H9 (cell line): ENCODE measurements around the gene SLC25A53. TPM values are rescaled to one million over a fixed set of nuclear protein-coding genes. Genes with fewer than 3 reads are reported as not detected.
"Not testable (repeated sequence)": the region's sequence is repeated elsewhere in the genome, so short reads cannot be mapped to it uniquely, and the experiment has no call there.

Source experiments
- DNase-seq: peaks from one replicate; pipeline ENCODE4 v3.0.0-alpha.2; 2017
- H2AFZ ChIP-seq: one replicate; pipeline ENCODE4 v1.6.1; 2013; ENCODE audit warnings: mild to moderate bottlenecking, low read length, control low read depth, moderate library complexity
- H2AK5ac ChIP-seq: 2 replicates; pipeline ENCODE4 v1.6.1; 2013; ENCODE audit warnings: low read length, control low read depth, mixed read lengths; ENCODE audit not compliant: insufficient read length
- H2BK120ac ChIP-seq: one replicate; pipeline ENCODE4 v1.6.1; 2013; ENCODE audit warnings: low read depth, mild to moderate bottlenecking, low read length, control low read depth, inconsistent platforms; ENCODE audit not compliant: poor library complexity, severe bottlenecking
- H2BK12ac ChIP-seq: 2 replicates; pipeline ENCODE4 v1.6.1; 2013; ENCODE audit warnings: low read length, control low read depth, mixed read lengths, low read depth; ENCODE audit not compliant: insufficient read length
- H2BK15ac ChIP-seq: 2 replicates; pipeline ENCODE4 v1.6.1; 2013; ENCODE audit warnings: low read depth, low read length, control low read depth
- H2BK20ac ChIP-seq: one replicate; pipeline ENCODE4 v1.6.1; 2013; ENCODE audit warnings: low read depth, mild to moderate bottlenecking, low read length, control low read depth, inconsistent platforms; ENCODE audit not compliant: poor library complexity, severe bottlenecking
- H2BK5ac ChIP-seq: 2 replicates; pipeline ENCODE4 v1.6.1; 2013; ENCODE audit warnings: low read length, control low read depth, mixed read lengths; ENCODE audit not compliant: insufficient read length
- H3K14ac ChIP-seq: 2 replicates; pipeline ENCODE4 v1.6.1; 2013; ENCODE audit warnings: low read length, control low read depth; ENCODE audit not compliant: insufficient read depth
- H3K18ac ChIP-seq: 2 replicates; pipeline ENCODE4 v1.6.1; 2013; ENCODE audit warnings: low read depth, mild to moderate bottlenecking, mixed read lengths, low read length, control low read depth; ENCODE audit not compliant: insufficient read length
- H3K23ac ChIP-seq: 2 replicates; pipeline ENCODE4 v1.6.1; 2013; ENCODE audit warnings: low read length, control low read depth, mixed read lengths, low read depth; ENCODE audit not compliant: insufficient read length
- H3K23me2 ChIP-seq: 2 replicates; pipeline ENCODE4 v1.6.1; 2013; ENCODE audit warnings: low read depth, mild to moderate bottlenecking, mixed read lengths, low read length, control low read depth; ENCODE audit not compliant: insufficient read length, poor library complexity, severe bottlenecking
- H3K27ac ChIP-seq: 2 replicates; pipeline ENCODE4 v1.5.1; 2013; ENCODE audit warnings: low read length, control low read depth, mixed read lengths, low read depth; ENCODE audit not compliant: insufficient read length
- H3K27me3 ChIP-seq: 2 replicates; pipeline ENCODE4 v1.6.1; 2013; ENCODE audit warnings: low read length, control low read depth, inconsistent platforms; ENCODE audit not compliant: insufficient read depth
- H3K4ac ChIP-seq: 2 replicates; pipeline ENCODE4 v1.6.1; 2013; ENCODE audit warnings: low read depth, mild to moderate bottlenecking, control low read depth, inconsistent platforms, low read length, moderate library complexity
- H3K4me1 ChIP-seq: 2 replicates; pipeline ENCODE4 v1.6.1; 2013; ENCODE audit warnings: low read length, control low read depth, inconsistent platforms; ENCODE audit not compliant: insufficient read depth
- H3K4me2 ChIP-seq: 2 replicates; pipeline ENCODE4 v1.6.1; 2013; ENCODE audit warnings: low read length, control low read depth, mixed read lengths; ENCODE audit not compliant: insufficient read length, insufficient read depth
- H3K56ac ChIP-seq: 2 replicates; pipeline ENCODE4 v1.6.1; 2013; ENCODE audit warnings: low read depth, mild to moderate bottlenecking, mixed read lengths, low read length, control low read depth; ENCODE audit not compliant: insufficient read length
- H3K79me1 ChIP-seq: 2 replicates; pipeline ENCODE4 v1.6.1; 2013; ENCODE audit warnings: low read depth, mild to moderate bottlenecking, moderate library complexity, low read length, control low read depth, inconsistent platforms; ENCODE audit not compliant: insufficient read depth, poor library complexity, severe bottlenecking
- H3K79me2 ChIP-seq: 2 replicates; pipeline ENCODE4 v1.6.1; 2013; ENCODE audit warnings: low read length, control low read depth, inconsistent platforms; ENCODE audit not compliant: insufficient read depth
- H3K9ac ChIP-seq: 2 replicates; pipeline ENCODE4 v1.6.1; 2013; ENCODE audit warnings: low read length, control low read depth, mixed read lengths; ENCODE audit not compliant: insufficient read length; ENCODE audit errors: extremely low read depth
- H3K9me3 ChIP-seq: one replicate; pipeline ENCODE4 v1.6.1; 2013; ENCODE audit warnings: low read depth, low read length, inconsistent platforms; ENCODE audit not compliant: control insufficient read depth
- H3T11ph ChIP-seq: one replicate; pipeline ENCODE4 v1.6.1; 2013; ENCODE audit warnings: mild to moderate bottlenecking, low read length, control low read depth, inconsistent platforms
- H4K20me1 ChIP-seq: one replicate; pipeline ENCODE4 v1.6.1; 2013; ENCODE audit not compliant: control insufficient read depth, insufficient read length, insufficient read depth
- H4K5ac ChIP-seq: 2 replicates; pipeline ENCODE4 v1.6.1; 2013; ENCODE audit warnings: low read depth, mild to moderate bottlenecking, mixed read lengths, low read length, control low read depth; ENCODE audit not compliant: insufficient read length
- H4K8ac ChIP-seq: replicated peaks from 2 replicates; pipeline ENCODE4 v1.6.1; 2013; ENCODE audit warnings: low read length, control low read depth, mixed read lengths, low read depth; ENCODE audit not compliant: insufficient read length
- H4K91ac ChIP-seq: 2 replicates; pipeline ENCODE4 v1.6.1; 2013; ENCODE audit warnings: low read depth, mild to moderate bottlenecking, moderate library complexity, mixed read lengths, low read length, control low read depth; ENCODE audit not compliant: insufficient read length
- H3K27ac Mint-ChIP-seq, 3 experiments: 2 replicates in 2 of 3; 3 replicates in 1 of 3; pipeline ENCODE4 v1.8.0; 2020 to 2021; ENCODE audit warnings: mixed read lengths in 3 of 3, mild to moderate bottlenecking in 1 of 3, moderate library complexity in 1 of 3
- H3K27me3 Mint-ChIP-seq: 2 replicates; pipeline ENCODE4 v1.8.0; 2021; ENCODE audit warnings: low read depth, mild to moderate bottlenecking, moderate library complexity, mixed read lengths
- H3K36me3 Mint-ChIP-seq, 3 experiments: 2 replicates in 2 of 3; 3 replicates in 1 of 3; pipeline ENCODE4 v1.8.0; 2020 to 2021; ENCODE audit warnings: low read depth in 3 of 3, mixed read lengths in 3 of 3; ENCODE audit not compliant: insufficient read depth in 1 of 3
- H3K4me1 Mint-ChIP-seq, 2 experiments: 2 replicates each; pipeline ENCODE4 v1.8.0; 2020; ENCODE audit warnings: mixed read lengths in 2 of 2
- H3K4me3 Mint-ChIP-seq, 2 experiments: 2 replicates in 1 of 2; 3 replicates in 1 of 2; pipeline ENCODE4 v1.8.0; 2020 to 2021; ENCODE audit warnings: mild to moderate bottlenecking in 2 of 2, mixed read lengths in 2 of 2, moderate library complexity in 1 of 2
- H3K9me3 Mint-ChIP-seq, 2 experiments: 2 replicates in 1 of 2; 3 replicates in 1 of 2; pipeline ENCODE4 v1.8.0; 2020; ENCODE audit warnings: mild to moderate bottlenecking in 2 of 2, mixed read lengths in 2 of 2, moderate library complexity in 1 of 2
- WGBS: extraction: QIAGEN DNeasy Blood & Tissue Kit; methylation state at CpG from one replicate; pipeline ENCODE4 v1.1.7; 2013; ENCODE audit warnings: missing lambda C conversion rate, low lambda C conversion rate, mixed read lengths; ENCODE audit not compliant: insufficient read length; ENCODE audit errors: extremely low coverage; 5-methylcytosine and 5-hydroxymethylcytosine counted together
- total RNA-seq: library from RNA; stranded (reverse); gene quantifications from 2 replicates; pipeline ENCODE4 v1.2.1, GENCODE V29; 2021

The SLC25A53 gene
- total RNA-seq, 1 experiment from 2014 or later: 1.6 TPM

DNA sequence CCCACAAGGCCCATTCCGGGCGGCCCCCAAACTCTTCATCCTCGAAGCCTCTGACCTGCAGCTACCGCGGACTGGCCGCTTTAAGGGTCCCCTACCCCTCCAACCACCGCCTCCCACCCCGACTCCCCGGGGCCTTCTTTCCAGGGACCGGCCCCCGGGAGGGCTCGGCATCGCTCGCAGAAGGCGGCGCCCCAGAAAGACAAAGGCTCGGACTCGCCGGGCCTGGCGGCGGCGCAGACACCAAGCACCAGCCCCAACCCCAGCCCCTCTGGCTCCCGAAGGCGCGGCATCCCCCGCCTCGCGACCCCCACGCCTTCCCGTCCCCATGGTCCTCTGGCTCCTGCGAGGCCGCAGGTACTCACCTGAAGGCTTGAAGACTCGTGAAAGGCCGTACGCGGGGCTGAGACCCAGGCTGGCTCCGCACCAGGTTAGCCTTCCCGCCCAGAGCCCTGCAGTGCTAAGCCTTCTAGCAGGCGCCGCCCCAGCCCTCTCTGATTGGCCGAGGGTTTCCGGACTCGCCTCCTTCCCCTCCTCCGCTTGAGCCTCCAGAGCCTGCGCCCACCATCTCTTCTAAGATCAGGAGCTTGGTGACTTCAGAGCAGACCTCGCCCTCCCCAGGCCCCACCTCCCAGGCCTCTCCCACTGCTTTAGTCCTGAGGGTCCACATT lies 80.9 kb downstream of the SLC25A53 start, which contains the start of gene TMSB15C:
TMSB15C (minus strand) TSS at position 459 of the 668 bp plus-strand sequence.
- H3K4me2 ChIP-seq, H4K5ac ChIP-seq, H3K79me2 ChIP-seq, H3K27ac Mint-ChIP-seq, H4K20me1 ChIP-seq, H3K9me3 Mint-ChIP-seq, H2AFZ ChIP-seq, H3K23me2 ChIP-seq, H3K9me3 ChIP-seq, H3K27me3 Mint-ChIP-seq, H2BK5ac ChIP-seq, H3K27ac ChIP-seq, H3K23ac ChIP-seq, H2BK15ac ChIP-seq, H2BK12ac ChIP-seq, H3T11ph ChIP-seq, H3K36me3 Mint-ChIP-seq, H3K18ac ChIP-seq, H4K91ac ChIP-seq, H3K4me1 ChIP-seq, H3K27me3 ChIP-seq, H3K4me1 Mint-ChIP-seq, H4K8ac ChIP-seq, H2AK5ac ChIP-seq, H3K9ac ChIP-seq, H3K4me3 Mint-ChIP-seq, H2BK120ac ChIP-seq, H3K79me1 ChIP-seq, H3K4ac ChIP-seq, DNase-seq, H3K56ac ChIP-seq, H3K14ac ChIP-seq, H2BK20ac ChIP-seq: not testable (repeated sequence)
- WGBS: no CpG with 5 or more reads among the region's 46 CpGs

DNA sequence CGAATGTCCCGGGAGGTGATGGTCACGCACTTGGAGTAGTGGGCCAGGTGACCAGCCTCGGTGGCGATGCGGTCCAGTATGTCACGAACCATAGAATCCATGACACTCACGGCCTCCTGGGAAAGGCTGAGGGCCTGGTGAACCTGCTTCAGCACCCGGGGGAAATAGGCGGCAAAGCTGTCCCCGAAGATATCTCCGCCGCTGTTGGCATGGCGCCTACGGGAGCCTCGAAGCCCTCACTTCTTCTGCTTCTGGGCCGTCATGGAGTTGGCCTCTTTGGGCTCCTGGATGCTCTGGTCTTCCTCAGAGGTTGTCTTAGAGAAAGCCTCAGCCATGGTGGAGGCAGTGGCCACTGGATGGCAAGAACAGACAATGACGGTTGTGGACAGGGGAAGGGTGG lies 94.2 kb downstream of the SLC25A53 start:
- not testable (repeated sequence) for H3K27ac ChIP-seq, H2BK120ac ChIP-seq, H3K27me3 Mint-ChIP-seq, H3K4me1 ChIP-seq, H3K27me3 ChIP-seq, H3K27ac Mint-ChIP-seq, H2BK15ac ChIP-seq, H4K91ac ChIP-seq, H3K56ac ChIP-seq, H3K79me2 ChIP-seq, H3T11ph ChIP-seq, H4K20me1 ChIP-seq, H3K36me3 Mint-ChIP-seq, H3K4me2 ChIP-seq, H2AFZ ChIP-seq, H3K79me1 ChIP-seq, H2BK12ac ChIP-seq, H3K4me1 Mint-ChIP-seq, H2BK20ac ChIP-seq, H4K8ac ChIP-seq, H2AK5ac ChIP-seq, H3K9ac ChIP-seq, H3K4ac ChIP-seq, H3K23ac ChIP-seq, H3K18ac ChIP-seq, H3K23me2 ChIP-seq, H4K5ac ChIP-seq, H3K9me3 ChIP-seq, H3K14ac ChIP-seq, DNase-seq, H3K4me3 Mint-ChIP-seq, H3K9me3 Mint-ChIP-seq, H2BK5ac ChIP-seq
- WGBS: no CpG with 5 or more reads among the region's 18 CpGs
